CD8-positive, alpha-beta memory T cell (primary cell): ENCODE data around the gene VAV3. TPM values are rescaled to one million over a fixed set of nuclear protein-coding genes. Genes with fewer than 3 reads are reported as not detected.
"Not testable (repeated sequence)": the region's sequence is repeated elsewhere in the genome, so short reads cannot be mapped to it uniquely, and the experiment has no call there.

Experiments
- CTCF ChIA-PET: fragments of 350-600 bp; sonication (Branson Sonifier 250); formaldehyde crosslinking; loops from one replicate; lab custom pipeline; 2021; ENCODE audit warnings: antibody characterized with exemption; lab: Charles Lee
- POLR2A ChIA-PET: fragments of 350-600 bp; sonication (Branson Sonifier 250); formaldehyde crosslinking; loops from one replicate; lab custom pipeline; 2021; ENCODE audit warnings: antibody characterized with exemption; lab: Charles Lee
- DNase-seq, 5 donors: peaks; one replicate each; pipeline versions ENCODE4 v3.0.0 to v3.0.0-alpha.2; 2020 to 2022; ENCODE audit warnings: mixed read lengths in 1 of 5
- H3K27ac ChIP-seq: one replicate; pipeline ENCODE4 v1.7.0; 2013; ENCODE audit warnings: low read depth, mild to moderate bottlenecking, low read length, moderate library complexity
- H3K27me3 ChIP-seq: 2 replicates; pipeline ENCODE4 v1.7.0; 2013; ENCODE audit warnings: low read length, mild to moderate bottlenecking; ENCODE audit not compliant: insufficient read depth, poor library complexity, severe bottlenecking
- H3K36me3 ChIP-seq: 2 replicates; pipeline ENCODE4 v1.7.0; 2013; ENCODE audit warnings: mild to moderate bottlenecking, low read length, moderate library complexity; ENCODE audit not compliant: insufficient read depth
- H3K4me1 ChIP-seq: 2 replicates; pipeline ENCODE4 v1.7.0; 2013; ENCODE audit warnings: mild to moderate bottlenecking, low read length, moderate library complexity; ENCODE audit not compliant: insufficient read depth
- H3K4me3 ChIP-seq: 2 replicates; pipeline ENCODE4 v1.7.0; 2013; ENCODE audit warnings: mild to moderate bottlenecking, low read length
- H3K9me3 ChIP-seq: 2 replicates; pipeline ENCODE4 v1.7.0; 2013; ENCODE audit warnings: mild to moderate bottlenecking, low read length
- H3K27ac Mint-ChIP-seq, 8 donors: one replicate each; pipeline ENCODE4 v1.8.0; 2020 to 2021; ENCODE audit warnings: mixed read lengths in 8 of 8, mild to moderate bottlenecking in 6 of 8, inconsistent platforms in 3 of 8, moderate library complexity in 3 of 8
- H3K27me3 Mint-ChIP-seq, 2 donors: one replicate each; pipeline ENCODE4 v1.8.0; 2020 to 2021; ENCODE audit warnings: mixed read lengths in 2 of 2, mild to moderate bottlenecking in 1 of 2, moderate library complexity in 1 of 2
- H3K36me3 Mint-ChIP-seq, 3 donors: one replicate each; pipeline ENCODE4 v1.8.0; 2020 to 2021; ENCODE audit warnings: mixed read lengths in 3 of 3, inconsistent platforms in 1 of 3, mild to moderate bottlenecking in 1 of 3
- H3K4me1 Mint-ChIP-seq, 3 donors: one replicate each; pipeline ENCODE4 v1.8.0; 2020 to 2021; ENCODE audit warnings: mixed read lengths in 3 of 3, inconsistent platforms in 1 of 3, mild to moderate bottlenecking in 1 of 3
- H3K4me3 Mint-ChIP-seq, 7 donors: one replicate each; pipeline ENCODE4 v1.8.0; 2020 to 2021; ENCODE audit warnings: mixed read lengths in 7 of 7, mild to moderate bottlenecking in 6 of 7, moderate library complexity in 4 of 7, inconsistent platforms in 2 of 7
- H3K9me3 Mint-ChIP-seq, 5 donors: one replicate each; pipeline ENCODE4 v1.8.0; 2020 to 2022; ENCODE audit warnings: mixed read lengths in 5 of 5, mild to moderate bottlenecking in 3 of 5, moderate library complexity in 2 of 5, inconsistent platforms in 1 of 5
- polyA plus RNA-seq: library from polyadenylated mRNA; unstranded; fragments of 300-500 nt; fragmentation: Illumina TruSeq; gene quantifications from one replicate; pipeline ENCODE4 v1.2.3, GENCODE V29; 2021
- total RNA-seq, 2 experiments: library from RNA; stranded (reverse); gene quantifications; one replicate each; pipeline ENCODE4 v1.2.3, GENCODE V29; 2021

The VAV3 gene
- total and polyA plus RNA-seq, 3 experiments from 2014 or later = 4.4 to 13.7 (median 4.7) TPM

GRCh38 chr1:107653765-107654164, 311.2 kb downstream of the VAV3 start:
- Mint-ChIP-seq H3K4me1 (peaks cover 3 to 15% (median 11%) of the 10 kb centered on the region in 3 donors), H3K4me3 (no peak overlapping the region), H3K9me3 (no peaks in the 10 kb centered on the region), H3K27ac (no peak overlapping the region), H3K27me3 (no peaks in the 10 kb centered on the region), H3K36me3 (peaks cover 0 to 3% (median 2%) of the 10 kb centered on the region in 3 donors)
- Histone ChIP-seq H3K27me3 (no peaks in the 10 kb centered on the region), H3K27ac (no peak overlapping the region), H3K4me1 (no peaks in the 10 kb centered on the region), H3K9me3 (no peaks in the 10 kb centered on the region), H3K4me3 (no peak overlapping the region), H3K36me3 (no peaks in the 10 kb centered on the region)
- CTCF ChIA-PET = no interaction called here
- DNase-seq = no peak
- POLR2A ChIA-PET = no interaction called here

- H3K4me3 Mint-ChIP-seq = no peak overlapping the region
- POLR2A ChIA-PET = no interaction called here
Measured at GRCh38 chr1:107653005-107653404, 312.0 kb downstream of the VAV3 start.

DNA sequence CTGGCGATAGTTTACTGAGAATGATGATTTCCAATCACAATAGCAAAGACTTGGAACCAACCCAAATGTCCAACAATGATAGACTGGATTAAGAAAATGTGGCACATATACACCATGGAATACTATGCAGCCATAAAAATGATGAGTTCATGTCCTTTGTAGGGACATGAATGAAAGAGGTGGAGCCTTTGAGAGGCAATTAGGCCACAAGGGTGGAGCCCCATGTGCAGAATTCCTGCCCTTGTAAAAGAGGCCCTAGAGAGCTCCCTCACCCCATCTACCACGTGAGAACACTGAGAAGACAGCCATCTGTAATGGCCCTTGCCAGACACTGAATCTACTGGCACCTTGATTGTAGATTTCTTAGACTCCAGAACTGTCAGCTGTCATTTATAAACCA, 314.2 kb downstream of the VAV3 start:
- H3K27ac ChIP-seq, H3K36me3 ChIP-seq, H3K27ac Mint-ChIP-seq, H3K27me3 ChIP-seq, DNase-seq, H3K36me3 Mint-ChIP-seq, CTCF ChIA-PET, H3K4me3 ChIP-seq, H3K9me3 ChIP-seq, POLR2A ChIA-PET, H3K4me1 ChIP-seq, H3K4me3 Mint-ChIP-seq, H3K9me3 Mint-ChIP-seq, H3K27me3 Mint-ChIP-seq: not testable (repeated sequence)
- H3K4me1 Mint-ChIP-seq = peaks cover 3 to 15% (median 12%) of the 10 kb centered on the region in 3 donors

More at GRCh38 chr1:107653005-107653404, 312.0 kb downstream of the VAV3 start:
- Mint-ChIP-seq H3K9me3 (no peaks in the 10 kb centered on the region), H3K27ac (no peak overlapping the region), H3K36me3 (peaks cover 0 to 3% (median 2%) of the 10 kb centered on the region in 3 donors), H3K27me3 (no peaks in the 10 kb centered on the region), H3K4me1 (peaks cover 3 to 15% (median 12%) of the 10 kb centered on the region in 3 donors)
- Histone ChIP-seq H3K4me3 (no peak overlapping the region), H3K4me1 (no peaks in the 10 kb centered on the region), H3K27me3 (no peaks in the 10 kb centered on the region), H3K27ac (no peak overlapping the region), H3K36me3 (no peaks in the 10 kb centered on the region), H3K9me3 (no peaks in the 10 kb centered on the region)
- CTCF ChIA-PET = no interaction called here
- DNase-seq = no peak

DNA sequence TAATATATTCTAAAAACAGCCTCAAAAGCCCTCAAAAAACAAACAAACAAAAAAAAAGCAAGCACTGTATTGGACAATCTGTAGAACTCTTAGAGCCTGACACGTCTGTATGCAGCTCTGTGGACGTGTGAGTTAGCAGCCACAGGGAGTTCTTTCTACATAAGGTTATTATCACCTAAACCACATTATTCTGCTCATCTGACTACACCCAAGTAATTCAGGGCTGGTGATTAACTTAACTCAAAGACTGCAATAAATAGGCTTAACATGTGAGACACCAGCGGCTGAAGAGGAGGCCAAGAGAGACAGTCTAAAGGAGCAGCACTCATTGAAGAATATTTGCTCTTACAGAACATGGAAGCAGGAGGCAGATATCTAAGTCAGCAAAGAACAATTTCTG, 316.0 kb downstream of the VAV3 start:
- CTCF ChIA-PET = no interaction called here
- Histone ChIP-seq H3K4me1 (no peaks in the 10 kb centered on the region), H3K9me3 (no peaks in the 10 kb centered on the region), H3K36me3 (no peaks in the 10 kb centered on the region), H3K4me3 (no peak overlapping the region), H3K27me3 (no peaks in the 10 kb centered on the region), H3K27ac (no peak overlapping the region)
- no peaks in the 10 kb centered on the region for H3K9me3 Mint-ChIP-seq
- H3K27me3 Mint-ChIP-seq = no peaks in the 10 kb centered on the region
- H3K36me3 Mint-ChIP-seq = peaks cover 0 to 3% (median 0%) of the 10 kb centered on the region in 3 donors
- POLR2A ChIA-PET = no interaction called here
- peaks cover 3 to 15% (median 12%) of the 10 kb centered on the region in 3 donors for H3K4me1 Mint-ChIP-seq
- peak overlapping the region in 1 of 8 donors; percentile 49 for H3K27ac Mint-ChIP-seq
- H3K4me3 Mint-ChIP-seq = no peak overlapping the region
- DNase-seq = no peak

- ChIA-PET CTCF (no interaction called here), POLR2A (no interaction called here)
- no peak overlapping the region for H3K27ac ChIP-seq
- H3K36me3 ChIP-seq = no peaks in the 10 kb centered on the region
- Mint-ChIP-seq H3K36me3 (peaks cover 0 to 3% (median 0%) of the 10 kb centered on the region in 3 donors), H3K27me3 (no peaks in the 10 kb centered on the region), H3K4me3 (no peak overlapping the region), H3K27ac (no peak overlapping the region), H3K9me3 (no peaks in the 10 kb centered on the region), H3K4me1 (peaks cover 3 to 15% (median 12%) of the 10 kb centered on the region in 3 donors)
- H3K9me3 ChIP-seq = no peaks in the 10 kb centered on the region
- DNase-seq = no peak
- H3K27me3 ChIP-seq = no peaks in the 10 kb centered on the region
- no peaks in the 10 kb centered on the region for H3K4me1 ChIP-seq
- H3K4me3 ChIP-seq = no peak overlapping the region
Measured at GRCh38 chr1:107648071-107648470, 316.9 kb downstream of the VAV3 start.

DNA sequence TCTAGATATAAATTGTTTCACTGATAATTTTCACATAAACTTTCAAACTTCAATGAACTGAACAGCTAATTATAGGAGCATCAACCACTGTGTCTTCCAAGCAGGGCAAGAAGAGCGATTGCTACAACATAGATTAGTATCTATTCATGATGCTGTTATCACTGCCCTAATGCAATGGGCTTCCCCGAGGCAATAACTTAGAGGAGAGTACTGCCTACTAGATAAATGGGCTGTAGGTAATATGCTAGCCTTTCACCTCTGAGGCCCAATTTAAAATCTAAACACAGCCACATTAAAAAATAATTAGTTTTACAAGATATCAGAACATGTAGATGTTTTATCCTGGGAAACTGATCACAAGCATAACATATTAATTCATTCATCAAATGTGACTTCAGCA, 318.0 kb downstream of the VAV3 start:
- Mint-ChIP-seq H3K4me1 (peaks cover 3 to 15% (median 12%) of the 10 kb centered on the region in 3 donors), H3K9me3 (no peaks in the 10 kb centered on the region), H3K36me3 (peaks cover 0 to 8% (median 2%) of the 10 kb centered on the region in 3 donors), H3K27ac (no peak overlapping the region), H3K27me3 (no peaks in the 10 kb centered on the region), H3K4me3 (no peak overlapping the region)
- H3K27ac ChIP-seq = no peak overlapping the region
- no peaks in the 10 kb centered on the region for H3K4me1 ChIP-seq
- no peaks in the 10 kb centered on the region for H3K9me3 ChIP-seq
- H3K36me3 ChIP-seq = no peaks in the 10 kb centered on the region
- POLR2A ChIA-PET = no interaction called here
- H3K27me3 ChIP-seq = no peaks in the 10 kb centered on the region
- CTCF ChIA-PET = no interaction called here
- no peak overlapping the region for H3K4me3 ChIP-seq
- DNase-seq = no peak

GRCh38 chr1:107643766-107644165, 321.2 kb downstream of the VAV3 start:
- Histone ChIP-seq H3K27me3 (no peaks in the 10 kb centered on the region), H3K27ac (no peak overlapping the region), H3K9me3 (no peaks in the 10 kb centered on the region), H3K4me3 (no peak overlapping the region), H3K4me1 (no peaks in the 10 kb centered on the region), H3K36me3 (no peaks in the 10 kb centered on the region)
- Mint-ChIP-seq H3K27me3 (no peaks in the 10 kb centered on the region), H3K4me3 (no peak overlapping the region), H3K27ac (peak overlapping the region in 3 of 8 donors; percentile 14 to 55 (median 43)), H3K36me3 (peaks cover 16 to 25% (median 16%) of the 10 kb centered on the region in 3 donors), H3K9me3 (no peaks in the 10 kb centered on the region), H3K4me1 (peaks cover 0 to 1% (median under 1%) of the 10 kb centered on the region in 3 donors)
- no peak for DNase-seq
- ChIA-PET POLR2A (no interaction called here), CTCF (no interaction called here)

DNA sequence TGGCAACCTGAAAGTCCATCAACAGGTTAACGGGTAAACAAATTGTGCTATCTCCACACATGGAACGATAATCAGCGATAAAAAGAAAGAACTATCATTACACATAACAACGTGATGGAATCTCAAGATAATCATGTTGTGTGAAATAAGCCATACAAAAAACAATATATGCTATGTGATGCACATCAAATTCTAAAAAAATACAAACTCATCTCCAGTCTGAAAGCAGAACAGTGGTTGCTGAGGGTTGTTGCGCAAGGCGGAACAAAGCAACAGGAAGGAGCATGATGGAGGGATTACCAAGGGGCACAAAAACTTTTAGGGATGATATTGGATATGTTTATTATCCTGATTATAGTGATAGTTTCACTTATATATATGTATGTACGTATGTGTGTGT, 324.8 kb downstream of the VAV3 start:
- no peak overlapping the region for H3K4me3 ChIP-seq
- no peak overlapping the region for H3K27ac ChIP-seq
- Mint-ChIP-seq H3K4me1 (no peaks in the 10 kb centered on the region), H3K27ac (no peak overlapping the region), H3K27me3 (no peaks in the 10 kb centered on the region), H3K4me3 (no peak overlapping the region), H3K36me3 (peaks cover 20 to 25% (median 21%) of the 10 kb centered on the region in 3 donors), H3K9me3 (no peaks in the 10 kb centered on the region)
- ChIA-PET CTCF (no interaction called here), POLR2A (no interaction called here)
- H3K27me3 ChIP-seq = no peaks in the 10 kb centered on the region
- no peak for DNase-seq
- no peaks in the 10 kb centered on the region for H3K4me1 ChIP-seq
- H3K36me3 ChIP-seq = no peaks in the 10 kb centered on the region
- no peaks in the 10 kb centered on the region for H3K9me3 ChIP-seq
